ENCODE results near the gene HID1.

- TF ChIP-seq CTCF (conservative IDR thresholded peaks at IDR 0.05; ENCODE audit: low read depth in 2 of 2) (no peak), REST (IDR thresholded peaks at IDR 0.05; ENCODE audit: unreplicated experiment) (no peak), EZH2 (IDR thresholded peaks at IDR 0.05; ENCODE audit: low read depth, unreplicated experiment) (no peak), JUNB (IDR thresholded peaks at IDR 0.05; ENCODE audit: unreplicated experiment) (no peak), NANOG (IDR thresholded peaks at IDR 0.05; ENCODE audit: borderline replicate concordance) (no peak), EZH2phosphoT487 (IDR thresholded peaks at IDR 0.05; ENCODE audit: unreplicated experiment) (no peak), STAT1 (IDR thresholded peaks at IDR 0.05; ENCODE audit: unreplicated experiment) (no peak), POLR2AphosphoS5 (IDR thresholded peaks at IDR 0.05; ENCODE audit: low read depth) (no peak), CREB1 (CRISPR knock-in tag; IDR thresholded peaks at IDR 0.05; ENCODE audit: low read depth) (no peak)
- TF ChIP-seq, protein P1, sequence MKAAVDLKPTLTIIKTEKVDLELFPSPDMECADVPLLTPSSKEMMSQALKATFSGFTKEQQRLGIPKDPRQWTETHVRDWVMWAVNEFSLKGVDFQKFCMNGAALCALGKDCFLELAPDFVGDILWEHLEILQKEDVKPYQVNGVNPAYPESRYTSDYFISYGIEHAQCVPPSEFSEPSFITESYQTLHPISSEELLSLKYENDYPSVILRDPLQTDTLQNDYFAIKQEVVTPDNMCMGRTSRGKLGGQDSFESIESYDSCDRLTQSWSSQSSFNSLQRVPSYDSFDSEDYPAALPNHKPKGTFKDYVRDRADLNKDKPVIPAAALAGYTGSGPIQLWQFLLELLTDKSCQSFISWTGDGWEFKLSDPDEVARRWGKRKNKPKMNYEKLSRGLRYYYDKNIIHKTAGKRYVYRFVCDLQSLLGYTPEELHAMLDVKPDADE (IDR thresholded peaks at IDR 0.05): no peak
Measured at GRCh38 chr17:74971069-74971841, 1.3 kb downstream of the HID1 start.

Data from GM23338 (cell line).